ENCODE measurements around the gene ZCCHC7. TPM values are rescaled to one million over a fixed set of nuclear protein-coding genes. Genes with fewer than 3 reads are reported as not detected.

Gene ZCCHC7
- total and polyA plus RNA-seq, 4 experiments from 2014 or later = 30.1 to 43.9 (median 38.8) TPM

GRCh38 chr9:37165644-37166043, 45.3 kb downstream of the ZCCHC7 start:
- Histone ChIP-seq H3K9me3 (ENCODE audit: control insufficient read depth in 1 of 2, low read length in 2 of 2) (no peaks in the 10 kb centered on the region), H3K4me3 (ENCODE audit: low read length in 2 of 2) (no peak overlapping the region), H3K27ac (ENCODE audit: low read depth, low read length) (no peak overlapping the region), H3K36me3 (ENCODE audit: insufficient read depth, low read length) (no peaks in the 10 kb centered on the region), H3K27me3 (ENCODE audit: insufficient read depth, low read length) (no peaks in the 10 kb centered on the region), H3K4me1 (ENCODE audit: insufficient read depth, low read length) (no peaks in the 10 kb centered on the region)
- Mint-ChIP-seq H3K9me3 (no peaks in the 10 kb centered on the region), H3K36me3 (peaks cover 46 to 65% of the 10 kb centered on the region in 2 donors), H3K27ac (no peak overlapping the region), H3K4me1 (peaks cover 6 to 15% (median 13%) of the 10 kb centered on the region in 4 donors), H3K4me3 (no peak overlapping the region), H3K27me3 (no peaks in the 10 kb centered on the region)
- ChIA-PET CTCF (ENCODE audit: partially characterized antibody) (no interaction called here), POLR2A (ENCODE audit: partially characterized antibody) (no interaction called here)
- intact Hi-C loops (cut with micrococcal nuclease) = no loop called here
- DNase-seq = no peak

- Mint-ChIP-seq H3K27ac (no peak overlapping the region), H3K9me3 (peaks cover 0 to 3% (median 0%) of the 10 kb centered on the region in 8 donors), H3K36me3 (peaks cover 50 to 71% of the 10 kb centered on the region in 2 donors), H3K27me3 (no peaks in the 10 kb centered on the region), H3K4me1 (peaks cover 15 to 29% (median 19%) of the 10 kb centered on the region in 4 donors), H3K4me3 (no peak overlapping the region)
- intact Hi-C loops (cut with micrococcal nuclease) = no loop called here
- ChIA-PET POLR2A (ENCODE audit: partially characterized antibody) (no interaction called here), CTCF (ENCODE audit: partially characterized antibody) (no interaction called here)
- Histone ChIP-seq H3K4me1 (ENCODE audit: insufficient read depth, low read length) (no peaks in the 10 kb centered on the region), H3K36me3 (ENCODE audit: insufficient read depth, low read length) (no peaks in the 10 kb centered on the region), H3K27ac (ENCODE audit: low read depth, low read length) (no peak overlapping the region), H3K27me3 (ENCODE audit: insufficient read depth, low read length) (no peaks in the 10 kb centered on the region), H3K9me3 (ENCODE audit: control insufficient read depth in 1 of 2, low read length in 2 of 2) (no peaks in the 10 kb centered on the region), H3K4me3 (ENCODE audit: low read length in 2 of 2) (no peak overlapping the region)
- no peak for DNase-seq
These were observed 47.2 kb downstream of the ZCCHC7 start for GRCh38 chr9:37167456-37168047.

DNA sequence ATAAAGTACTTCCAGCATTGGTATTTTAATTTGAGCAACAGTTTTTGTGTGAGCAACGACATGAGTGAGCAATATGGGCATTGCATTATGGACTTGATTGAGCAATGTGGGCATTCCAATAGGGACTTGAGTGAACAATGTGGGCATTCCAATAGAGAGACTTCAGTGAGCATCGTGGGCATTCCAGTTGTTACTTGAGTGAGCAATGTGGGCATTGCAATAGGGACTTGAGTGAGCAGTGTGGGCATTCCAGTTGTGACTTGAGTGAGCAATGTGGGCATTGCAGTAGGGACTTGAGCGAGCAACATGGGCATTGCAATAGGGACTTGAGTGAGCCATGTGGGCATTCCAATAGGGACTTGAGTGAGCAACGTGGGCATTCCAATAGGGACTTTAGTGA, 52.2 kb downstream of the ZCCHC7 start:
- POLR2A ChIA-PET (ENCODE audit: partially characterized antibody) = no interaction called here
- Mint-ChIP-seq H3K27me3 (no peaks in the 10 kb centered on the region), H3K4me1 (peaks cover 15 to 28% (median 24%) of the 10 kb centered on the region in 4 donors), H3K36me3 (peaks cover 45% of the 10 kb centered on the region in 2 donors), H3K4me3 (no peak overlapping the region), H3K9me3 (peaks cover 0 to 3% (median 0%) of the 10 kb centered on the region in 8 donors), H3K27ac (no peak overlapping the region)
- Histone ChIP-seq H3K4me3 (ENCODE audit: low read length in 2 of 2) (no peak overlapping the region), H3K36me3 (ENCODE audit: insufficient read depth, low read length) (no peaks in the 10 kb centered on the region), H3K9me3 (ENCODE audit: control insufficient read depth in 1 of 2, low read length in 2 of 2) (no peaks in the 10 kb centered on the region), H3K27me3 (ENCODE audit: insufficient read depth, low read length) (no peaks in the 10 kb centered on the region), H3K27ac (ENCODE audit: low read depth, low read length) (no peak overlapping the region), H3K4me1 (ENCODE audit: insufficient read depth, low read length) (no peaks in the 10 kb centered on the region)
- intact Hi-C loops (cut with micrococcal nuclease) = no loop called here
- CTCF ChIA-PET (ENCODE audit: partially characterized antibody) = no interaction called here
- DNase-seq = no peak

DNA sequence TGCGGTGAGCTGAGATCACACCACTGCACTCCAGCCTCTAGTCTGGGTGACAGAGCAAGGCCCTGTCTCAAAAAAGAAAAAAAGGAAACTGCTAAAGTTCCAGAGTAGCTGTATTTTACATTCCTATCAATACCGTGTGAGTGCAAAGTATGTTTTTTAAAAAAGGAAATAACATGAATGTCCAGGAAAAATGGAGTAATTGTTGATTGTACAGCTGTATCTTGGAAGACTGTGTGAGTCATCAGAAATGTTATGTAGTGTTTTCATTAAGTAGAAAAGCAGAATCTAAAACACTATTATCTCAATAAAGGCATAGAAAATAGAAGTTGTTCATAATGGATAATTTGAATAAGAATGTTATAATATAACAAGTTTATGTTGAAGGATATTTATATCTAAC, 53.9 kb downstream of the ZCCHC7 start:
- H3K36me3 ChIP-seq (ENCODE audit: insufficient read depth, low read length) = no peaks in the 10 kb centered on the region
- no peaks in the 10 kb centered on the region for H3K9me3 ChIP-seq (ENCODE audit: control insufficient read depth in 1 of 2, low read length in 2 of 2)
- no peaks in the 10 kb centered on the region for H3K27me3 ChIP-seq (ENCODE audit: insufficient read depth, low read length)
- H3K4me3 ChIP-seq (ENCODE audit: low read length in 2 of 2) = no peak overlapping the region
- peaks cover 0 to 3% (median 0%) of the 10 kb centered on the region in 8 donors for H3K9me3 Mint-ChIP-seq
- intact Hi-C loops (cut with micrococcal nuclease) = no loop called here
- H3K36me3 Mint-ChIP-seq = peaks cover 28 to 34% of the 10 kb centered on the region in 2 donors
- no peak for DNase-seq
- no peak overlapping the region for H3K4me3 Mint-ChIP-seq
- H3K27ac ChIP-seq (ENCODE audit: low read depth, low read length) = no peak overlapping the region
- H3K27me3 Mint-ChIP-seq = no peaks in the 10 kb centered on the region
- H3K4me1 Mint-ChIP-seq = peaks cover 17 to 42% (median 26%) of the 10 kb centered on the region in 4 donors
- POLR2A ChIA-PET (ENCODE audit: partially characterized antibody) = no interaction called here
- H3K27ac Mint-ChIP-seq = no peak overlapping the region
- H3K4me1 ChIP-seq (ENCODE audit: insufficient read depth, low read length) = no peaks in the 10 kb centered on the region
- CTCF ChIA-PET (ENCODE audit: partially characterized antibody) = no interaction called here

GRCh38 chr9:37178742-37179141, 58.4 kb downstream of the ZCCHC7 start:
- peaks cover 15% of the 10 kb centered on the region in 2 donors for H3K36me3 Mint-ChIP-seq
- H3K9me3 Mint-ChIP-seq = peaks cover 0 to 2% (median 0%) of the 10 kb centered on the region in 8 donors
- CTCF ChIA-PET (ENCODE audit: partially characterized antibody) = no interaction called here
- no peak for DNase-seq
- no peaks in the 10 kb centered on the region for H3K9me3 ChIP-seq (ENCODE audit: control insufficient read depth in 1 of 2, low read length in 2 of 2)
- H3K4me1 Mint-ChIP-seq = peaks cover 10 to 19% (median 12%) of the 10 kb centered on the region in 4 donors
- H3K27me3 Mint-ChIP-seq = no peaks in the 10 kb centered on the region
- H3K4me3 ChIP-seq (ENCODE audit: low read length in 2 of 2) = no peak overlapping the region
- no peaks in the 10 kb centered on the region for H3K4me1 ChIP-seq (ENCODE audit: insufficient read depth, low read length)
- POLR2A ChIA-PET (ENCODE audit: partially characterized antibody) = no interaction called here
- no peak overlapping the region for H3K27ac Mint-ChIP-seq
- H3K27ac ChIP-seq (ENCODE audit: low read depth, low read length) = no peak overlapping the region
- no peak overlapping the region for H3K4me3 Mint-ChIP-seq
- H3K36me3 ChIP-seq (ENCODE audit: insufficient read depth, low read length) = no peaks in the 10 kb centered on the region
- no peaks in the 10 kb centered on the region for H3K27me3 ChIP-seq (ENCODE audit: insufficient read depth, low read length)
- intact Hi-C loops (cut with micrococcal nuclease) = no loop called here

GRCh38 chr9:37179576-37179975, 59.2 kb downstream of the ZCCHC7 start:
- H3K27ac ChIP-seq (ENCODE audit: low read depth, low read length) = no peak overlapping the region
- peaks cover 11 to 25% (median 16%) of the 10 kb centered on the region in 4 donors for H3K4me1 Mint-ChIP-seq

GRCh38 chr9:37180138-37180537, 59.8 kb downstream of the ZCCHC7 start:
- CTCF ChIA-PET (ENCODE audit: partially characterized antibody) = no interaction called here
- Histone ChIP-seq H3K9me3 (ENCODE audit: control insufficient read depth in 1 of 2, low read length in 2 of 2) (no peaks in the 10 kb centered on the region), H3K36me3 (ENCODE audit: insufficient read depth, low read length) (no peaks in the 10 kb centered on the region), H3K4me1 (ENCODE audit: insufficient read depth, low read length) (no peaks in the 10 kb centered on the region), H3K4me3 (ENCODE audit: low read length in 2 of 2) (no peak overlapping the region), H3K27me3 (ENCODE audit: insufficient read depth, low read length) (no peaks in the 10 kb centered on the region), H3K27ac (ENCODE audit: low read depth, low read length) (no peak overlapping the region)
- H3K27me3 Mint-ChIP-seq = no peaks in the 10 kb centered on the region
- H3K9me3 Mint-ChIP-seq = peaks cover 0 to 2% (median 0%) of the 10 kb centered on the region in 8 donors
- intact Hi-C loops (cut with micrococcal nuclease) = no loop called here
- no peak overlapping the region for H3K4me3 Mint-ChIP-seq
- POLR2A ChIA-PET (ENCODE audit: partially characterized antibody) = no interaction called here
- no peak overlapping the region for H3K27ac Mint-ChIP-seq
- peaks cover 27 to 28% of the 10 kb centered on the region in 2 donors for H3K36me3 Mint-ChIP-seq
- no peak for DNase-seq
- peaks cover 11 to 27% (median 18%) of the 10 kb centered on the region in 4 donors for H3K4me1 Mint-ChIP-seq

More at GRCh38 chr9:37179576-37179975, 59.2 kb downstream of the ZCCHC7 start:
- Histone ChIP-seq H3K36me3 (ENCODE audit: insufficient read depth, low read length) (no peaks in the 10 kb centered on the region), H3K4me3 (ENCODE audit: low read length in 2 of 2) (no peak overlapping the region), H3K4me1 (ENCODE audit: insufficient read depth, low read length) (no peaks in the 10 kb centered on the region), H3K27me3 (ENCODE audit: insufficient read depth, low read length) (no peaks in the 10 kb centered on the region), H3K9me3 (ENCODE audit: control insufficient read depth in 1 of 2, low read length in 2 of 2) (no peaks in the 10 kb centered on the region)
- intact Hi-C loops (cut with micrococcal nuclease) = no loop called here
- H3K9me3 Mint-ChIP-seq = peaks cover 0 to 2% (median 0%) of the 10 kb centered on the region in 8 donors
- POLR2A ChIA-PET (ENCODE audit: partially characterized antibody) = no interaction called here
- H3K27me3 Mint-ChIP-seq = no peaks in the 10 kb centered on the region
- no peak overlapping the region for H3K27ac Mint-ChIP-seq
- DNase-seq = no peak
- H3K36me3 Mint-ChIP-seq = peaks cover 22% of the 10 kb centered on the region in 2 donors
- CTCF ChIA-PET (ENCODE audit: partially characterized antibody) = no interaction called here
- H3K4me3 Mint-ChIP-seq = no peak overlapping the region

Data from CD4-positive, alpha-beta memory T cell (primary cell).